OCI-LY7 (cell line): ENCODE measurements around the gene YIPF4.

Source experiments
- CTCF ChIP-seq: fragments of 200-600 bp; sonication (generic); conservative IDR thresholded peaks from 2 replicates; pipeline ENCODE4 v1.5.1; 2014; ENCODE audit warnings: mild to moderate bottlenecking, antibody characterized with exemption, low read length, moderate library complexity, mixed read lengths
- EZH2phosphoT487 ChIP-seq: fragments of 200-600 bp; sonication (generic); IDR thresholded peaks from 2 replicates; pipeline ENCODE4 v1.6.1; 2018; ENCODE audit warnings: low read depth, borderline replicate concordance, mild to moderate bottlenecking, mixed run types, antibody characterized with exemption, low read length, moderate library complexity, mixed read lengths

- no peak for TF ChIP-seq CTCF
- no peak for TF ChIP-seq EZH2phosphoT487
These were observed 3.4 kb upstream of the YIPF4 start for GRCh38 chr2:32274289-32274688.
